Ovary (tissue), 3 donors: Measurements from ENCODE around the gene CCRL2.

Experiments used
- EP300 ChIP-seq: sonication (generic); formaldehyde crosslinking; IDR thresholded peaks from one replicate; pipeline ENCODE4 v1.6.1; 2017; ENCODE audit warnings: antibody characterized with exemption
- TF ChIP-seq, protein P1 (sequence below), 3 donors: fragments of 450-650 bp in 2 of 3; fragments of 200-600 bp in 1 of 3; IDR thresholded peaks; one replicate each; pipeline versions ENCODE4 v1.5.1 to v1.8.0; 2016 to 2022; ENCODE audit warnings: antibody characterized with exemption in 3 of 3, mild to moderate bottlenecking in 1 of 3
- donor health status: DM: no; HTN: no; CAD: no.

- TF ChIP-seq, protein P1, sequence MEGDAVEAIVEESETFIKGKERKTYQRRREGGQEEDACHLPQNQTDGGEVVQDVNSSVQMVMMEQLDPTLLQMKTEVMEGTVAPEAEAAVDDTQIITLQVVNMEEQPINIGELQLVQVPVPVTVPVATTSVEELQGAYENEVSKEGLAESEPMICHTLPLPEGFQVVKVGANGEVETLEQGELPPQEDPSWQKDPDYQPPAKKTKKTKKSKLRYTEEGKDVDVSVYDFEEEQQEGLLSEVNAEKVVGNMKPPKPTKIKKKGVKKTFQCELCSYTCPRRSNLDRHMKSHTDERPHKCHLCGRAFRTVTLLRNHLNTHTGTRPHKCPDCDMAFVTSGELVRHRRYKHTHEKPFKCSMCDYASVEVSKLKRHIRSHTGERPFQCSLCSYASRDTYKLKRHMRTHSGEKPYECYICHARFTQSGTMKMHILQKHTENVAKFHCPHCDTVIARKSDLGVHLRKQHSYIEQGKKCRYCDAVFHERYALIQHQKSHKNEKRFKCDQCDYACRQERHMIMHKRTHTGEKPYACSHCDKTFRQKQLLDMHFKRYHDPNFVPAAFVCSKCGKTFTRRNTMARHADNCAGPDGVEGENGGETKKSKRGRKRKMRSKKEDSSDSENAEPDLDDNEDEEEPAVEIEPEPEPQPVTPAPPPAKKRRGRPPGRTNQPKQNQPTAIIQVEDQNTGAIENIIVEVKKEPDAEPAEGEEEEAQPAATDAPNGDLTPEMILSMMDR (IDR thresholded peaks at IDR 0.05), result no peak
- TF ChIP-seq EP300, result no peak
These were observed 47.1 kb upstream of the CCRL2 start for GRCh38 chr3:46359733-46360493.
